GM12872 (cell line): ENCODE results near the gene MACROH2A2.

ENCODE experiments used
- CTCF ChIP-seq: IDR thresholded peaks from 3 replicates; pipeline ENCODE4 v1.5.1; 2011; ENCODE audit warnings: low read depth, mild to moderate bottlenecking, low read length, moderate library complexity; ENCODE audit not compliant: insufficient read depth

The MACROH2A2 gene

DNA sequence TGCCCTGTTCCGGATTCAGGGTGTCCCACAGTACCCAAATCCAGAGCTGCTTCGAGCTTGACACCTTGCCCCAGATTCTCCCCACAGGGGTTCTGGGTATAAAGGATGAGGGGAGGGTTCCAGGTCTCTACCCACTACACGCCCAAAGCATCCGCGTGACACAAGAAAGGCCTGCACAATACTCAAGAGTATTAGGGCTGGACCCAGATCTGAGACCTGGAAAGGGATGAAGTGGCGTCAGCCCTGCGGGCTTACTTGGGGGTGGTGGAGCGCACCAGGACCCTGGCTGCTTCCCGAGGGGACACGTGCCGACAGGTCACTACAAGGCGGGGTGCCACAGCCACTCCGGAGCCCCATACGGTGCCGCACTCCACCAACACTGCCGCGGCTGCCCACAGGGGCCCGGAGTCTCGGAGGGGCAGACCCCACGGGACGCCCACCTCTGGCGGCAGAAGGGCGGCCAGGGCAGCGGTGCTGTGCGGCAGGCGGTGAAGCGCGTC is 92.6 kb downstream of the MACROH2A2 start:
- TF ChIP-seq CTCF: no peak

DNA sequence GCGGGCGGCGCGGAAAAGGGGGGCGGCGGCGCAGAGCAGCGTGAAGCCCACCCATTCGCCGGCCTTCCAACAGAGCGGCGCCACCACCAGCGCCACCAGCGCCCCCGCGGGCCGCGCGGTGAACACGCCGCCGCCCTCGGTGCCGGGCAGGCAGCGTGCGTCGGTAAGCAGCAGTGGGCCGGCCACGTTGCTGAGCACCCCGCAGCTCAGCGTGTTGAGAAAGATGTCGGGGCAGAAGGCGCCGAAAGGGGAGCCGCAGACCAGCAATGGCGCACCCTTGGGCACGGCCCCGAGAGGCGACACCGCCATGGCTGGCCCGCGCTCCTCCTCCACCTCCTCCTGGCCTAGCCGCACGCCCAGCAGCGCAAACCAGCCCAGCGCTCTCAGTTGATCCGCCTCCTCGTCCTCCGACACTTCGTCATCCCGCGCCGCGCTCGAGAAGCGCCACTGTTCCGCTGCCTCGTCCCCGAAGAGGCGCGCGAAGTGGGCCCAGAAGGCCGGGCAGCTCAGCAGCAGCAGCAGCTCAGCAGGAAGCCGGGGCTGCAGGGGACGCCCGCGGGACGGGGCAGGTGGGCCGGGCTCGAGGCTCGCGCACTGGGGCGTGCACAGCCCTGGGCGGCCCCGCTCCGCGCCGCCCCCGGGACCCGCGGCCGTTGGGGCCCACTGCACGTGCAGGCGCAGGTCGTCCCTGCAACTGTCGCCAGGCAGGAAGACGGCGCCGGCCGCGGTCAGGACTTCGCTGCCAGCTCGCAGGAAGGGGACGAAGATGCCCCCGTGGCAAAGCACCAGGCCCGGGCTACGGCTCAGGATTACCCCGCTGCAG is 93.2 kb downstream of the MACROH2A2 start:
- peak; percentile 63 for TF ChIP-seq CTCF

- TF ChIP-seq CTCF: peak; percentile 91
Measured at GRCh38 chr10:70146489-70147258, 94.0 kb downstream of the MACROH2A2 start, which contains the start of gene TYSND1. TYSND1 (minus strand) TSS chr10:70146700; CDS start chr10:70146586, 114 bp downstream.

GRCh38 chr10:70147259-70147625 is 94.6 kb downstream of the MACROH2A2 start:
- no peak for TF ChIP-seq CTCF

GRCh38 chr10:70148516-70148915 is 95.9 kb downstream of the MACROH2A2 start:
- no peak for TF ChIP-seq CTCF

DNA sequence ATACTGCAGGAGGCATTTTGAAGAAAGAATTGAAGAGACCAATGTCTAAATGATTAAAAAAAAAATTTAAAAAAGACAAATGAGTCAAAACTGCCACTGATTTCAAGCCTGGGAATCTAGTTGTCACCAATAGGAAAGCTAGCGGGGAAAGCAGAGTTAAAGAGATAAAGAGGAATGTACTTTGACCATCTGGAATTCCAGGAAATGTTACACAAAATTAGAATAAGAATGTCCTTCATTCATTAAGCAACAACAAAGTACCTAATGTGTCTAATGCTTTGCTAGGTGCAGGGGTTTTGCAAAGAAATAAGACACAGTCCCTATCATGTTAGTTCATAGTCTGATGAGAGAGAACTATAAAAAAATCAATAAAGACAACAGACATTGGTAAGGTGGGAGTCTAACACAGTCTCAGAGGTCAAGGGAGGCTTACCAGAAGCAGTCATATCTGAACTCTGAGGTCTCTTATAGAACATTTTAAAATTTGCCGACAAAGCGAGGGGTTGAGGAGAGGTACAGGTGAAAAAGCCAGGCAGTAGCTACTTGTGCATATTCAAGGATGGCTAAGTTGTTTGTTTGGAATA is 102.7 kb downstream of the MACROH2A2 start:
- TF ChIP-seq CTCF: no peak

DNA sequence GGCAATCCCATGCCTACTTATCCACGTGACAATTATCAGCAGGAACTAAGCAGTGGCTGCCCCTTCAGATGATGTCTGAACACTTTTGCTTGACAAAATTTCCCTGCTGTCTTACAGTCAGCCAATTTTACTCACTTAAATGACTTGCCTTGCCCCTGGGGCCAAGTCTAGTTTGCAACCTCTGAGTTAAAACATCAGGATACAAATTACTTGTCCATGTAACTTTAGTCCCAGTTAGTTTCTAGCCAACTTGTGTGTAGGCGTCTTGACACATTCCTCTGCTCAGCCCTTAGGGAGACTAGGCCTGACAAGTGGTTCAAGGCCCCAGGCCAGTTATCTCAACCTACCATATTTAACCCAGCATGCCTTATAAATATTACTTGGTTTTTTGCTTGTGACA is 105.5 kb downstream of the MACROH2A2 start:
- no peak for TF ChIP-seq CTCF
